Astrocyte of the hippocampus (primary cell): ENCODE data around the gene CNTNAP2.
A peak's percentile ranks its signal among the peaks of the same experiment; 100 is the strongest.
"Not testable (repeated sequence)": the region's sequence is repeated elsewhere in the genome, so short reads cannot be mapped to it uniquely, and the experiment has no call there.

Experiments
- DNase-seq: peaks from one replicate; pipeline ENCODE4 v3.0.0; 2011; ENCODE audit warnings: low read depth, low spot score

CNTNAP2 gene

GRCh38 chr7:148288592-148289151 is 2172.1 kb downstream of the CNTNAP2 start:
- peak; percentile 32 for DNase-seq

- DNase-seq = no peak
Observed at GRCh38 chr7:148289630-148290029, 2173.0 kb downstream of the CNTNAP2 start.

- no peak for DNase-seq
Observed at GRCh38 chr7:148290538-148290937, 2173.9 kb downstream of the CNTNAP2 start.

GRCh38 chr7:148291799-148292198 is 2175.2 kb downstream of the CNTNAP2 start:
- DNase-seq = no peak

GRCh38 chr7:148296994-148297644 is 2180.5 kb downstream of the CNTNAP2 start:
- DNase-seq = no peak

- DNase-seq = not testable (repeated sequence)
Observed at GRCh38 chr7:148298768-148299167, 2182.2 kb downstream of the CNTNAP2 start.

GRCh38 chr7:148299350-148300276 is 2183.0 kb downstream of the CNTNAP2 start:
- no peak for DNase-seq

GRCh38 chr7:148302436-148302835 is 2185.8 kb downstream of the CNTNAP2 start:
- not testable (repeated sequence) for DNase-seq

GRCh38 chr7:148303295-148304082 is 2186.9 kb downstream of the CNTNAP2 start:
- DNase-seq = peak; percentile 61

- DNase-seq = no peak
Observed at GRCh38 chr7:148304083-148304335, 2187.4 kb downstream of the CNTNAP2 start.

- no peak for DNase-seq
Observed at GRCh38 chr7:148304456-148304855, 2187.9 kb downstream of the CNTNAP2 start.

GRCh38 chr7:148306759-148307158 is 2190.2 kb downstream of the CNTNAP2 start:
- no peak for DNase-seq

GRCh38 chr7:148318102-148318811 is 2201.7 kb downstream of the CNTNAP2 start:
- DNase-seq = no peak

- DNase-seq = no peak
Observed at GRCh38 chr7:148318838-148319237, 2202.2 kb downstream of the CNTNAP2 start.

GRCh38 chr7:148319316-148319808 is 2202.8 kb downstream of the CNTNAP2 start:
- DNase-seq = no peak

- no peak for DNase-seq
Observed at GRCh38 chr7:148325208-148325607, 2208.6 kb downstream of the CNTNAP2 start.

- peak; percentile 83 for DNase-seq
Observed at GRCh38 chr7:148327379-148327778, 2210.8 kb downstream of the CNTNAP2 start.

- DNase-seq = no peak
Observed at GRCh38 chr7:148328906-148329305, 2212.3 kb downstream of the CNTNAP2 start.

- DNase-seq = no peak
Observed at GRCh38 chr7:148330124-148330818, 2213.7 kb downstream of the CNTNAP2 start.

- DNase-seq = no peak
Observed at GRCh38 chr7:148330822-148331221, 2214.2 kb downstream of the CNTNAP2 start.
